ENCODE results near the gene COL18A1.

The COL18A1 gene

GRCh38 chr21:45481977-45482898, 77.3 kb downstream of the COL18A1 start:
- POLR2A ChIA-PET: interaction anchor here (0.5 kb wide), 1 partner anchor 14 kb away, joined by 3 read pairs; no protein-coding TSS in a partner anchor

GRCh38 chr21:45482899-45483821, 78.2 kb downstream of the COL18A1 start:
- H3K4me3 ChIP-seq (ENCODE audit: low read depth, low read length): no peak overlapping the region
- POLR2A ChIA-PET: interaction anchor here (0.5 kb wide), 1 partner anchor 15 kb away, joined by 3 read pairs; no protein-coding TSS in a partner anchor
- CTCF ChIA-PET: interaction anchor here (0.7 to 1.3 kb wide), 3 partner anchors 12 to 345 kb away, joined by 3 to 5 read pairs (median 3); no protein-coding TSS in a partner anchor
- TF ChIP-seq CTCF (IDR thresholded peaks at IDR 0.05; ENCODE audit: insufficient read depth, low read length, missing control alignments): no peak
- DNase-seq (ENCODE audit: low read depth, low spot score): no peak

More at GRCh38 chr21:45481977-45482898, 77.3 kb downstream of the COL18A1 start:
- CTCF ChIA-PET: interaction anchor here (0.7 to 3.0 kb wide), 4 partner anchors 11 to 345 kb away, joined by 3 to 10 read pairs (median 4); no protein-coding TSS in a partner anchor
- no peak for DNase-seq (ENCODE audit: low read depth, low spot score)
- H3K4me3 ChIP-seq (ENCODE audit: low read depth, low read length): no peak overlapping the region
- no peak for TF ChIP-seq CTCF (IDR thresholded peaks at IDR 0.05; ENCODE audit: insufficient read depth, low read length, missing control alignments)

GRCh38 chr21:45484318-45484717, 79.4 kb downstream of the COL18A1 start:
- CTCF ChIA-PET: no interaction called here
- POLR2A ChIA-PET: no interaction called here
- H3K4me3 ChIP-seq (ENCODE audit: low read depth, low read length): no peak overlapping the region
- no peak for DNase-seq (ENCODE audit: low read depth, low spot score)
- TF ChIP-seq CTCF (IDR thresholded peaks at IDR 0.05; ENCODE audit: insufficient read depth, low read length, missing control alignments): no peak

- no peak for TF ChIP-seq CTCF (IDR thresholded peaks at IDR 0.05; ENCODE audit: insufficient read depth, low read length, missing control alignments)
- ChIA-PET CTCF (no interaction called here), POLR2A (no interaction called here)
These were observed 80.9 kb downstream of the COL18A1 start for GRCh38 chr21:45485686-45486442.

GRCh38 chr21:45486443-45487160, 81.6 kb downstream of the COL18A1 start:
- DNase-seq (ENCODE audit: low read depth, low spot score): no peak
- ChIA-PET CTCF (no interaction called here), POLR2A (no interaction called here)
- no peak for TF ChIP-seq CTCF (IDR thresholded peaks at IDR 0.05; ENCODE audit: insufficient read depth, low read length, missing control alignments)
- no peak overlapping the region for H3K4me3 ChIP-seq (ENCODE audit: low read depth, low read length)

More at GRCh38 chr21:45485686-45486442, 80.9 kb downstream of the COL18A1 start:
- DNase-seq (ENCODE audit: low read depth, low spot score): no peak
- H3K4me3 ChIP-seq (ENCODE audit: low read depth, low read length): no peak overlapping the region

Measured in AG04449 (cell line).